GDM1 (cell line): Measurements from ENCODE around the gene SDR42E1.

Experiments used
- DNase-seq: peaks from one replicate; lab custom pipeline; 2025; lab: John Stamatoyannopoulos, UW

Gene SDR42E1

GRCh38 chr16:82011199-82011641 lies at the start of gene SDR42E1:
Gene SDR42E1 (minus strand): TSS chr16:82011470. CDS start chr16:82000858, 10,612 bp downstream.
- DNase-seq: no peak

DNA sequence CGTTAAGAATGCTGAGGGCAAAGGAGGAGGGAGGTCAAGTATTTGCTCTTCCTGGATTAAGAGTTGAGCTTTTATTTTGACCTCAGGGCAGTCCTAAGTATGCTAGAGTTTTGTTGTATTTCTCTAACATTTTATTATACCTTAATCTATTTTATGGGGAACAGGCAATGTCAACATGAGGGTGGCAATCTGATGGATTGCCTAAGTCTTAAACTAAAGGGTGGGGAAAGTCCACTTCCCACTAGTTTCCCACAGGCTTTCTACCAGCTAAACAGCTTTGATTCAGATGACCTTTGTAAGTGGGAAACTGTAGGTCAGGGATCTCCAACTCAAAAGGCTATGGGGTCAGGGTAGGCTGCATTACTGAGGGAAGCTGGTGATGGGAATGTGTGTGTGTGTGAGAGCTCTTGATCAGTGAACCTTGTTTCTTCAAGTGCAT lies 48.7 kb upstream of the SDR42E1 start:
- no peak for DNase-seq

DNA sequence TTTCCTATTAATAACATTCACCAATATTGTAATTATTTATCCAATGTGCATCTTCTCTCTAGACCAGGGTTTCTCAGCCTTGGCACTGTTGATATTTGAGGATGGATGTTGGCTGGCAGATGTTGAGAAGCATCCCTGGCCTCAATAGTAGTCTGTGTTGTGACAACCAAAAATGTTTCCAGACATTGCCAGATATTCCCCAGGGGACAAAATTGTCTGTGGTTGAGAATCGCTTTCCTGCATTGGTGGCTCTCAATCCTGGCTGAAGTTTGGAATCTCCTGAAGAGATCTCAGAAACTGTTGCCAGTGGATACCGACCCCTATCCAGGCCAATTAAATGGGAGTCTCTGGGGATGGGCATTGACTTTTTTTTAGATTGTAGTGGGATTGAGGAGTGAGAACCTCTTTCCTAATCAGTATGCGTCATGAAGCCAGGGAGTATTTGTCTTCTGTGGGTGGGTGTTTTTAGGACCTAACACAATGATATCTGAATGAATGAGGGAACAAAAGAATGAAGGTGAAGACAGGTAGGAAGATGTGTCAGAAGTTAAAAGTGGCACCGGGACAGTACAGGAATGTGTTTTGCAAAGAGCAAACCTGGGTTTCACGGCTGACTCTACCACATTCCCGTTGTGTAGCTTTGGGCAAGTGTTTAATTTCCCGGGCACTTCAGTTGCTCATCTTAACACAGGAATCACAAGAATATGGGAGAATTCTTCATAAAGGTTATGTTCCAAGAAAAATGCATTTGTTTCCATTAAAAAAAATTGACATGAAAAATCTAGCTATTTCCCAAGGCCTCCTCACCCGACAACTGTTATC lies 48.1 kb upstream of the SDR42E1 start:
- no peak for DNase-seq

- no peak for DNase-seq
Measured at GRCh38 chr16:82056550-82056896, 45.3 kb upstream of the SDR42E1 start.

DNA sequence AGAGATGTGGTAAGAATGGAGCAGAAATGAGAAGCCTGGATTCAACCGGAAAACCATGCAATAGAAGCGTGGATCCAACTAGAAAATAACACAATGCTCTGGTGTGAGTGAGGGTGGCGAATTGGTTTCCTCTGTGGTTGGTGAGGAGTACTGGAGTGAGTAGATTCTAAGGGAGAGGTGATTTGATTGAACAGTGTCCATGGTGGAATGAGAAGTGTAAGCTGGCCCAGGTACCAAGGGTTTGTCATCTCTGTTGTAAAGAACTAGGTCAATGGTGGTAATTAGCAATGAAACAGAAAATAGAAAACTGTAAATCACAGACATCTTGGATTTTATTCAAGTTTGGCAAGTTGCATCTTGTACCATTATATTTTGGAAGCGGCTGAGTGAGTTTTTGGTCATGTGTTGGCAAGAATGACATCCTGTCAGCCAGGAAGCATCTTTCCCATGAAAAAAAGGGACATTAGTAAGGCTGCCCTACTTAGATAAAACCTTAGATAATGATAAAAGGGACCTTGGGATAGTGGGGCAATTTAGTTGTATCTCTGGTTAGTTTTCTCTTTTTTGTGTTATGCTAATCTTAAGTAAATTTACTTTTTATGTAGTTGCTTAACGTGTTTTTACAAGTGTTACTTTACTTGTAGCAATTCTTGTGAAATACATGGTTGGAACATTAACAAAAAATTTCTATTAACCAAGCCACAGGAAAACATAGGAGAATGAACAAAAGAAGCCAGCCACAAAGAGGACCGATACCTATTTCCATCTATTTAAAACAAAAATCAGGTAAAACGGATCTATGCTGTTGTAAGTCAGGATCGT lies 44.7 kb upstream of the SDR42E1 start:
- DNase-seq: no peak

- no peak for DNase-seq
Measured at GRCh38 chr16:82055117-82055516, 43.8 kb upstream of the SDR42E1 start.

DNA sequence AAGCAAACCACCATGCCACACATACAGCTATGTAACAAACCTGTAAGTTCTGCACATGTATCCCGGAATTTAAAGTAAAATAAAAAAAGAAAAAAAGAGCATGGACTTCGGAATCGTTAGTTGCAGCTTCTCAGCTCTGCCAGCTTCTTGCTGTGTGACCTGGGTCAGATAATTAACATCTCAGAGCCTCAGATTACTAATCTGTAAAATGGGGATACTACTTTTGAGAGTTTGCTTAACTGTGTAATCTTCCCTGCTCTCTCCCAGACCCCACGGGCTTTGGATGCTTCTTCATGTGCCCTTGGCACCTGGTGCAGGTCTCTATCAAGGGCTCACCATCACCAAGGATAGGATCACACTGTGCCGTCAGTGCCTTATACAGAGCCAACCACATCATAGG lies 40.4 kb upstream of the SDR42E1 start:
- DNase-seq: no peak

- no peak for DNase-seq
Measured at GRCh38 chr16:82050909-82051357, 39.7 kb upstream of the SDR42E1 start.

DNA sequence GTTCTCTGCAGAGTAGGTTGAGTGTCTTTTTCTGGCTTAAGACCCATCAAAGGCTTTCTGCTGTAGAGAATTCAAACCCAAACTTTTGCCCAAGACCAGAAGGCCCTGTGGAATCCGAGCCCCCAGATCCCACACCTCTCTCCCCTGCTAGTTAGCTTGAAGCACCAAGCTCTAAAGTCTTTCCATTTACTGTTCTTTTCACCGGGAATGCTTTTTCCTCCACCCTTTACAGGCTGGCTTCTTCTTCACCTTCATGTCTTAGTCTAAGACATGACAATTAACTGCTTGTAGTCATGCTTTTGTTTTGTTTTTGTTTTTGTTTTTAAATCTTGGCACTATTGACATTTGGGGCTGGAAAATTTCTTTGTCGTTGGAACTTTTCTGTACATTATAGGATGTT lies 39.2 kb upstream of the SDR42E1 start:
- DNase-seq: no peak

DNA sequence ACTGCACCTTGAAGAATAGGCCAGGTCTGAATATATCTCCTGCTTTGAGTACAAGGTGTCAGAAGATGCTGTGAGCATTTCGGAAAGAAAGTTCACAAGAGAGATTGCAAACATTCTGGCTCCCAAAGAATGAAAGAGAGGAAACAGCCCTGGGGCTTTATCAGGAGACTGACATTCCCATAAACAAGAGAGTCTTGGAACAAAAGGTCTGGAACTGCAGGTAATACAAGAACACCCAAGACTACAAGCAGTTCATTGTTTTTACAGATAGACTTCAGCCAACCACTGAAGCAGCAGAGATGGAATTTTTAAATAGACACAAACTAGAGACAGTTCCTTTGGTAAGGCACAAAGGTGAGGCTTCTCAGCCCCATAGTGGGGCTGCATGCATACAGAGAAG lies 38.2 kb upstream of the SDR42E1 start:
- no peak for DNase-seq

GRCh38 chr16:82047787-82048186 lies 36.5 kb upstream of the SDR42E1 start:
- DNase-seq: no peak

DNA sequence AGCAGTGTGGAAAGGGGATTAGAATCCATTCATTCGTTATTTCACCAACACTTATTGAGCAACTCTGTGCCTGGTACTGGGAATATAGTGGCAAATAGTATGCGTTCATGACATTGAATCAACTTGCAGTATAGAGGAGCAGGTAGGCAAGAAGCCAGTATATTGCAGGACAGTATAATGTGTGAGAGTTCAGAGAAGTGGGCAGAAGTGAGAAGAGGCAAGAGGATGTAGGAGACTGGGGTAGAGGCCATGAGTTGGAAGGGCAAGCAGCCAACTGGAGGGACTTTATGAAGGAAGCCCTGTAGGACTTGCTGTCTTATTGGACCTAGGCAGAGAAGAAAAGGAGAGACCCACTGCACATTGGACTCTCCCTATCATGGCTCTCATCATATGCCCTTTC lies 36.1 kb upstream of the SDR42E1 start:
- no peak for DNase-seq

GRCh38 chr16:82046941-82047340 lies 35.7 kb upstream of the SDR42E1 start:
- no peak for DNase-seq

GRCh38 chr16:82046541-82046940 lies 35.3 kb upstream of the SDR42E1 start:
- DNase-seq: no peak

DNA sequence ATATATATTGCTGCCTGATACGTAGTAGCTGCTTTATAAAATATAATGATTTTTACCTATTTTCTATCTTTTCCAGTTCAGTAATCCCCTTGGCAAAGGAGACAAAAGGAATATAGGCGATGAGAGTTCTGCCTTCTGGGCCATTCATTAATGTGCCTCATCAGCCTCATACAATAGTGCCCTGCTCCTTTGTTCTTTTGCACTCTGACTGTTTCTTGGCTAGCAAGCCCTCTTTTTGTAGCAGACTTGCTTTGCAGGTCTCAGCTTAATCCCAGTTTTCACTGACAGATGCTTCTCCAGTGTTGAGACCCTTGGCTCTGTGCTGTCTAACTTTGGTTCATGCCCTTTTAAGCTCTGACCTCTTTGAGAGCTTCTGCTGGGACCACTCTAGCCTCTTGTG lies 34.2 kb upstream of the SDR42E1 start:
- DNase-seq: no peak

DNA sequence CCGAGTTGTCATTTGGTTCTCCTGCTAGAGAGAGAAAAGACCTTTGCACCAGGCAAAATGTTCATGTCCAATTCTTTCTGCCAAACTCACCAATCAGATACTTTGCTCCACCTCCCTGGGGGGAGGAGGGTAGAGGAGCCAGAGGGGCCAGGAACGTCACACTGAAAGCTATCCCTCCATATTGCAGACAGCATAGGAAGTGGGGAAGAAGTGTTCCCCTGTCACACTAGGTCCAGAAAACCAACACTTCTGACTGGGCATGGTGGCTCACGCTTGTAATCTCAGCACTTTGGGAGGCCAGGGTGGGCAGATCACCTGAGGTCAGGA lies 33.3 kb upstream of the SDR42E1 start:
- DNase-seq: no peak

DNA sequence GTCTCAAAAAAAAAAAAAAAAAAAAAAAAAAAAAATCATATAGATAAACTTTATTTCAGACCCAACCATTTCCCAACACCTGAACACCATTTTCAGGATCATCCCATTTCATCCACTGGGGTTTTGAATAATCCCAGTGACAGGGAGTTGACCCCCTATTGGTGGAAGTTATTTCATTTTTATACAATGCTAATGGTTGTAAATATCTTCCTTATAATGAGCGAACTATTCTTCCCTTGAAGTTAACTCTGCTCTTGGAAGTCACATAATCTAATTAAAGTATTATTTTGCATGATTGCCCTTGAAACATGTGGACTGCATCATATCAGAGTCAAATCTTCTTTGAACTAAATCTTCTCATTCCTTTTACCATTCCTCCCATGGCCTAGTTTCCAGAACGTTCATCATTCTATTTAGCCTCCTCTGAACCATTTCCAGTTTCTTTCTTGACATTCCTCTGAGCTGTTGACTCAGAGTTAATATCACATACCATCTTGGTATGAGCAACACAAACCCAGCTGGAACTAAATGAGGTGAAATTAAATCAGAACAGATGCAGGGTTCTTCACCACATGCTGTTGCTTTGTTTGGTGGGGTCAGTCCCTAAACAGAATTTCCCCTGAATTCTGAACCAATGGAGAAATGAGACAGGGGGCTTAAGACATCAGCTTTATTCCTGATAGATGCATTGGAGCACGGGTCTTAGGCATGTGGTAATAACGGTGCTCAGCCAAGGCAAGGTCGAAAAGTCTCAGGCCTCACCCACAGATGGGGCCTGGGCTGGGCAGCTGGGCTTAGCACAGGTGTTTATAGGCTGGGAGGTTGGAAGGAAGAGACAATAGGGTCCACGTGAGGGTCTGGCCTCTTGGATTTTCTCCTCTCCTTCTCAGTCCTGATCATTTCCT lies 32.7 kb upstream of the SDR42E1 start:
- DNase-seq: no peak

GRCh38 chr16:82042846-82043245 lies 31.6 kb upstream of the SDR42E1 start:
- no peak for DNase-seq

- no peak for DNase-seq
Measured at GRCh38 chr16:82042144-82042543, 30.9 kb upstream of the SDR42E1 start.

- no peak for DNase-seq
Measured at GRCh38 chr16:82041542-82041941, 30.3 kb upstream of the SDR42E1 start.

DNA sequence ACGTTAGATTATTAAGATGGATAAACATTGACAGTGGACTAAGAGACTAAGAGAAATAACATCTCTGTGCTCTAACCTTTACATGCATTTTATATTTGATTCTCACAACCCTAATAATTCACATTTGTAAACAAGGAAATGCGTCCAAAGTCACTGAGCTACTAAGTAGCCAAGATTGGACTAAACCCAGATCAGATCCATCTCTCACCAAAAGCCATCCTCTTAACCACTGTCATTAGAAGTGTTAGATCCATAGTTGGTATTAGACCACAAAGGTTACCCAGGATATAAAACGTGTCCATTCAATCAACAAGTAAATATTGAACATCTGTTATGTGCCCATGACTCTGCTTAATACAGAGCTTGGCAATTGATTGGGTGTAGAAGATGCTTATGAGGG lies 29.0 kb upstream of the SDR42E1 start:
- no peak for DNase-seq

- DNase-seq: no peak
Measured at GRCh38 chr16:82037666-82038065, 26.4 kb upstream of the SDR42E1 start.
